ENCODE measurements around the gene CHST3. TPM values are rescaled to one million over a fixed set of nuclear protein-coding genes. Genes with fewer than 3 reads are reported as not detected.

The CHST3 gene
- total RNA-seq, 1 experiment from 2014 or later = 6.1 TPM

DNA sequence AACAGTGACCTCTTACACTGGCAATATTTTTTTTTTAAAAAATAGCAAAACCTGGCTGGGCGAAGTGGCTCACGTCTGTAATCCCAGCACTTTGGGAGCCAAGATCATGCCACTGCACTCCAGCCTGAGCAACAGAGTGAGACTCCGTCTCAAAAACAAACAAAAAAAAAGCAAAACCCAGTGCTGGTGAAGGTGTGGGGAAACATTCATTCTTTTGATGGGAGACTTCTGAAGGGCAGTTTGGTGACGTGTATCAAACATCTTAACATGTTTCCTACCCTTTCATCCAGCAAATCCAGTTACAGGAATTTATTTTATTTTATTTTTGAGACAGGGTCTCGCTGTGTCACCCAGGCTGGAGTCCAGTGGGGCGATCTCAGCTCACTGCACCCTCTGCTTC, 58.0 kb downstream of the CHST3 start:
- H2BK15ac ChIP-seq (ENCODE audit: low read depth, low read length) = no peak overlapping the region
- no peak overlapping the region for H2AK5ac ChIP-seq (ENCODE audit: insufficient read length, low read length)
- no peak overlapping the region for H4K8ac ChIP-seq (replicated peaks; ENCODE audit: insufficient read length, low read depth, low read length)
- no peaks in the 10 kb centered on the region for H3K23me2 ChIP-seq (ENCODE audit: insufficient read length, low read depth, low read length, poor library complexity, severe bottlenecking)
- H4K91ac ChIP-seq (ENCODE audit: insufficient read length, low read depth, low read length) = no peak overlapping the region
- no peaks in the 10 kb centered on the region for H3K27me3 ChIP-seq (ENCODE audit: insufficient read depth, low read length)
- H4K20me1 ChIP-seq (ENCODE audit: control insufficient read depth, insufficient read depth, insufficient read length) = no peaks in the 10 kb centered on the region
- H3T11ph ChIP-seq (ENCODE audit: low read length) = no peak overlapping the region
- H3K4me2 ChIP-seq (ENCODE audit: insufficient read depth, insufficient read length, low read length) = no peak overlapping the region
- H3K18ac ChIP-seq (ENCODE audit: insufficient read length, low read depth, low read length) = no peak overlapping the region
- no peak overlapping the region for H3K4ac ChIP-seq (ENCODE audit: low read depth, low read length)
- no peak overlapping the region for H2AFZ ChIP-seq (ENCODE audit: low read length)
- Mint-ChIP-seq H3K27me3 (ENCODE audit: low read depth) (peaks cover 6% of the 10 kb centered on the region), H3K4me3 (no peak overlapping the region), H3K4me1 (peaks cover 5 to 13% of the 10 kb centered on the region in 2 experiments), H3K36me3 (ENCODE audit: insufficient read depth in 1 of 3, low read depth in 3 of 3) (no peaks in the 10 kb centered on the region), H3K27ac (no peak overlapping the region), H3K9me3 (no peaks in the 10 kb centered on the region)
- no peak overlapping the region for H2BK12ac ChIP-seq (ENCODE audit: insufficient read length, low read depth, low read length)
- H3K79me2 ChIP-seq (ENCODE audit: insufficient read depth, low read length) = no peaks in the 10 kb centered on the region
- WGBS (ENCODE audit: extremely low coverage, insufficient read length, low lambda C conversion rate) = no CpG with 5 or more reads among the region's 6 CpGs
- H3K9ac ChIP-seq (ENCODE audit: extremely low read depth, insufficient read length, low read length) = no peak overlapping the region
- TF ChIP-seq, protein P1, sequence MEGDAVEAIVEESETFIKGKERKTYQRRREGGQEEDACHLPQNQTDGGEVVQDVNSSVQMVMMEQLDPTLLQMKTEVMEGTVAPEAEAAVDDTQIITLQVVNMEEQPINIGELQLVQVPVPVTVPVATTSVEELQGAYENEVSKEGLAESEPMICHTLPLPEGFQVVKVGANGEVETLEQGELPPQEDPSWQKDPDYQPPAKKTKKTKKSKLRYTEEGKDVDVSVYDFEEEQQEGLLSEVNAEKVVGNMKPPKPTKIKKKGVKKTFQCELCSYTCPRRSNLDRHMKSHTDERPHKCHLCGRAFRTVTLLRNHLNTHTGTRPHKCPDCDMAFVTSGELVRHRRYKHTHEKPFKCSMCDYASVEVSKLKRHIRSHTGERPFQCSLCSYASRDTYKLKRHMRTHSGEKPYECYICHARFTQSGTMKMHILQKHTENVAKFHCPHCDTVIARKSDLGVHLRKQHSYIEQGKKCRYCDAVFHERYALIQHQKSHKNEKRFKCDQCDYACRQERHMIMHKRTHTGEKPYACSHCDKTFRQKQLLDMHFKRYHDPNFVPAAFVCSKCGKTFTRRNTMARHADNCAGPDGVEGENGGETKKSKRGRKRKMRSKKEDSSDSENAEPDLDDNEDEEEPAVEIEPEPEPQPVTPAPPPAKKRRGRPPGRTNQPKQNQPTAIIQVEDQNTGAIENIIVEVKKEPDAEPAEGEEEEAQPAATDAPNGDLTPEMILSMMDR (conservative IDR thresholded peaks at IDR 0.05) = no peak
- H3K4me1 ChIP-seq (ENCODE audit: insufficient read depth, low read length) = no peaks in the 10 kb centered on the region
- H3K79me1 ChIP-seq (ENCODE audit: insufficient read depth, low read depth, low read length, poor library complexity, severe bottlenecking) = no peaks in the 10 kb centered on the region
- H3K9me3 ChIP-seq (ENCODE audit: control insufficient read depth, low read depth, low read length) = no peaks in the 10 kb centered on the region
- no peak overlapping the region for H2BK120ac ChIP-seq (ENCODE audit: low read depth, low read length, poor library complexity, severe bottlenecking)
- no peak overlapping the region for H3K23ac ChIP-seq (ENCODE audit: insufficient read length, low read depth, low read length)
- no peak overlapping the region for H3K56ac ChIP-seq (ENCODE audit: insufficient read length, low read depth, low read length)
- no peak overlapping the region for H3K27ac ChIP-seq (ENCODE audit: insufficient read length, low read depth, low read length)
- DNase-seq = no peak
- H2BK20ac ChIP-seq (ENCODE audit: low read depth, low read length, poor library complexity, severe bottlenecking) = no peak overlapping the region
- H4K5ac ChIP-seq (ENCODE audit: insufficient read length, low read depth, low read length) = no peak overlapping the region
- H2BK5ac ChIP-seq (ENCODE audit: insufficient read length, low read length) = no peak overlapping the region
- H3K14ac ChIP-seq (ENCODE audit: insufficient read depth, low read length) = no peak overlapping the region

All from H9 (cell line).